Upper lobe of left lung (tissue), 6 donors: ENCODE measurements around the gene PGP. TPM values are rescaled to one million over a fixed set of nuclear protein-coding genes. Genes with fewer than 3 reads are reported as not detected.
A peak's percentile ranks its signal among the peaks of the same experiment; 100 is the strongest.

ENCODE experiments used
- ATAC-seq, 2 donors: fragments of 200-7000 bp; cut with Tn5 transposase; one replicate each; pipeline ENCODE4 v1.9.1; 2022; ENCODE audit warnings: mild to moderate bottlenecking in 2 of 2, moderate library complexity in 2 of 2; ENCODE audit not compliant: low FRiP score in 2 of 2
- DNase-seq, 2 donors: peaks; one replicate each; pipeline ENCODE4 v3.0.0-alpha.2; 2019 to 2020
- H3K27ac ChIP-seq, 4 donors: fragments of 200-600 bp; sonication (generic); one replicate each; pipeline ENCODE4 v1.5.1; 2016 to 2019
- H3K27me3 ChIP-seq, 4 donors: fragments of 200-600 bp; sonication (generic); one replicate each; pipeline ENCODE4 v1.5.1; 2017 to 2019
- H3K36me3 ChIP-seq, 4 donors: fragments of 200-600 bp; sonication (generic); one replicate each; pipeline ENCODE4 v1.5.1; 2016 to 2019
- H3K4me1 ChIP-seq, 4 donors: fragments of 200-600 bp; sonication (generic); one replicate each; pipeline ENCODE4 v1.5.1; 2018 to 2019
- H3K4me3 ChIP-seq, 4 donors: fragments of 200-600 bp; sonication (generic); one replicate each; pipeline ENCODE4 v1.5.1; 2017 to 2019; ENCODE audit warnings: mild to moderate bottlenecking in 2 of 4, moderate library complexity in 1 of 4
- H3K9me3 ChIP-seq, 4 donors: fragments of 200-600 bp; sonication (generic); one replicate each; pipeline ENCODE4 v1.5.1; 2018 to 2019
- CTCF ChIP-seq, 6 experiments: fragments of 450-650 bp in 4 of 6; fragments of 200-600 bp in 2 of 6; sonication (generic) in 2 of 6; IDR thresholded peaks; one replicate each; pipeline ENCODE4 v1.5.1; 2016 to 2019; ENCODE audit warnings: antibody characterized with exemption in 6 of 6
- EP300 ChIP-seq, 4 donors: sonication (generic); formaldehyde crosslinking; IDR thresholded peaks; one replicate each; pipeline ENCODE4 v1.5.1; 2017; ENCODE audit warnings: antibody characterized with exemption in 4 of 4, control low read depth in 2 of 4
- POLR2A ChIP-seq, 4 donors: fragments of 450-650 bp; IDR thresholded peaks; one replicate each; pipeline ENCODE4 v1.5.1; 2016 to 2017; ENCODE audit warnings: antibody characterized with exemption in 4 of 4, mild to moderate bottlenecking in 2 of 4
- POLR2AphosphoS5 ChIP-seq, 2 donors: sonication (generic); formaldehyde crosslinking; IDR thresholded peaks; one replicate each; pipeline ENCODE4 v1.5.1; 2017; ENCODE audit warnings: antibody characterized with exemption in 2 of 2
- WGBS, 2 donors: methylation state at CpG; one replicate each; pipeline ENCODE4 v1.1.5; 2017 to 2018; 5-methylcytosine and 5-hydroxymethylcytosine counted together
- total RNA-seq, 6 donors: library from RNA; depleted of rRNA in 4 of 6; stranded (reverse); fragments of >200 nt in 4 of 6; gene quantifications; one replicate each; pipeline versions ENCODE4 v1.1.0 to v1.2.1, GENCODE V29; 2016 to 2021
- donor health status: DM: no; HTN: no; CAD: no; lungs with moderate emphysema.
- donor health status: DM: no; HTN: yes; CAD: no; lungs with severe emphysema.

The PGP gene
- total RNA-seq, 6 donors from 2014 or later: 18.6 to 32.5 (median 21.7) TPM

GRCh38 chr16:2177101-2177500 is 37.5 kb downstream of the PGP start:
- peaks cover 8 to 60% (median 57%) of the 10 kb centered on the region in 4 donors for H3K36me3 ChIP-seq

GRCh38 chr16:2176047-2176446 is 38.6 kb downstream of the PGP start:
- H3K9me3 ChIP-seq: no peaks in the 10 kb centered on the region
- ATAC-seq (no peak), DNase-seq (peak in 1 of 2 donors; percentile 81)
- TF ChIP-seq CTCF (IDR thresholded peaks at IDR 0.05) (no peak), EP300 (IDR thresholded peaks at IDR 0.05) (no peak)
- WGBS, 2 donors: 92 to 96% methylated on average over 5 to 8 of the region's 23 CpGs
- no peak overlapping the region for H3K4me3 ChIP-seq
- peaks cover 0 to 18% (median 2%) of the 10 kb centered on the region in 4 donors for H3K4me1 ChIP-seq
- no peak overlapping the region for H3K27ac ChIP-seq
- no peaks in the 10 kb centered on the region for H3K27me3 ChIP-seq
- peaks cover 8 to 70% (median 61%) of the 10 kb centered on the region in 4 donors for H3K36me3 ChIP-seq

More at GRCh38 chr16:2177101-2177500, 37.5 kb downstream of the PGP start:
- ATAC-seq (no peak), DNase-seq (peak in 1 of 2 donors; percentile 76)
- H3K27ac ChIP-seq: no peak overlapping the region
- H3K9me3 ChIP-seq: no peaks in the 10 kb centered on the region
- no peak overlapping the region for H3K4me3 ChIP-seq
- peaks cover 0 to 8% (median 0%) of the 10 kb centered on the region in 4 donors for H3K4me1 ChIP-seq
- WGBS, 2 donors: 90 to 92% methylated on average over 14 to 18 of the region's 18 CpGs
- TF ChIP-seq EP300 (IDR thresholded peaks at IDR 0.05) (no peak), CTCF (IDR thresholded peaks at IDR 0.05) (no peak), POLR2AphosphoS5 (IDR thresholded peaks at IDR 0.05) (no peak), POLR2A (IDR thresholded peaks at IDR 0.05) (no peak)
- H3K27me3 ChIP-seq: no peaks in the 10 kb centered on the region

- H3K4me3 ChIP-seq: no peak overlapping the region
- ATAC-seq (no peak), DNase-seq (peak in 1 of 2 donors; percentile 68)
- peaks cover 0 to 18% (median 2%) of the 10 kb centered on the region in 4 donors for H3K4me1 ChIP-seq
- no peaks in the 10 kb centered on the region for H3K9me3 ChIP-seq
- peaks cover 8 to 74% (median 62%) of the 10 kb centered on the region in 4 donors for H3K36me3 ChIP-seq
- H3K27ac ChIP-seq: no peak overlapping the region
- H3K27me3 ChIP-seq: no peaks in the 10 kb centered on the region
- 100% methylated on average over 8 of the region's 10 CpGs; no CpG with 5 or more reads in 1 of the 2 donors for WGBS, 2 donors
- no peak for TF ChIP-seq CTCF (IDR thresholded peaks at IDR 0.05)
- TF ChIP-seq POLR2A (IDR thresholded peaks at IDR 0.05): no peak
- no peak for TF ChIP-seq EP300 (IDR thresholded peaks at IDR 0.05)
- no peak for TF ChIP-seq POLR2AphosphoS5 (IDR thresholded peaks at IDR 0.05)
These were observed 39.2 kb downstream of the PGP start for GRCh38 chr16:2175454-2175853.

GRCh38 chr16:2174396-2175131 is 40.1 kb downstream of the PGP start:
- Histone ChIP-seq H3K36me3 (peaks cover 8 to 81% (median 65%) of the 10 kb centered on the region in 4 donors), H3K27me3 (no peaks in the 10 kb centered on the region), H3K4me3 (no peak overlapping the region), H3K4me1 (peaks cover 2 to 24% (median 4%) of the 10 kb centered on the region in 4 donors), H3K27ac (no peak overlapping the region), H3K9me3 (no peaks in the 10 kb centered on the region)
- no peak for ATAC-seq
- 93 to 94% methylated on average over 15 to 21 of the region's 21 CpGs for WGBS, 2 donors
- peak in 1 of 2 donors; percentile 63 for DNase-seq
- no peak for TF ChIP-seq CTCF (IDR thresholded peaks at IDR 0.05)
- no peak for TF ChIP-seq EP300 (IDR thresholded peaks at IDR 0.05)
- TF ChIP-seq POLR2A (IDR thresholded peaks at IDR 0.05): no peak
- no peak for TF ChIP-seq POLR2AphosphoS5 (IDR thresholded peaks at IDR 0.05)
